ENCODE results near the gene SAMD4B.

SAMD4B gene

GRCh38 chr19:39318690-39319089 lies 23.5 kb upstream of the SAMD4B start:
- no peak for ATAC-seq (ENCODE audit: low read depth)
- no peak for TF ChIP-seq CTCF (IDR thresholded peaks at IDR 0.05; ENCODE audit: poor library complexity, severe bottlenecking)
- H3K27ac ChIP-seq (ENCODE audit: poor library complexity, severe bottlenecking), result no peak overlapping the region

GRCh38 chr19:39319098-39319891 lies 22.9 kb upstream of the SAMD4B start:
- TF ChIP-seq CTCF (IDR thresholded peaks at IDR 0.05; ENCODE audit: poor library complexity, severe bottlenecking), result no peak
- Histone ChIP-seq H3K27ac (ENCODE audit: poor library complexity, severe bottlenecking) (no peak overlapping the region), H3K27me3 (ENCODE audit: insufficient read depth, poor library complexity, severe bottlenecking) (no peaks in the 10 kb centered on the region), H3K4me3 (ENCODE audit: severe bottlenecking) (peak overlapping the region; percentile 74), H3K9me3 (ENCODE audit: severe bottlenecking) (no peaks in the 10 kb centered on the region), H3K36me3 (ENCODE audit: low read depth) (no peaks in the 10 kb centered on the region), H3K4me1 (ENCODE audit: insufficient read depth, poor library complexity, severe bottlenecking) (no peaks in the 10 kb centered on the region)
- ATAC-seq (ENCODE audit: low read depth) (no peak), DNase-seq (ENCODE audit: low spot score) (no peak)

More at GRCh38 chr19:39318690-39319089, 23.5 kb upstream of the SAMD4B start:
- no peak overlapping the region for H3K4me3 ChIP-seq (ENCODE audit: severe bottlenecking)
- no peaks in the 10 kb centered on the region for H3K4me1 ChIP-seq (ENCODE audit: insufficient read depth, poor library complexity, severe bottlenecking)
- H3K36me3 ChIP-seq (ENCODE audit: low read depth), result no peaks in the 10 kb centered on the region
- DNase-seq (ENCODE audit: low spot score), result no peak
- H3K27me3 ChIP-seq (ENCODE audit: insufficient read depth, poor library complexity, severe bottlenecking), result no peaks in the 10 kb centered on the region
- no peaks in the 10 kb centered on the region for H3K9me3 ChIP-seq (ENCODE audit: severe bottlenecking)

- H3K27ac ChIP-seq (ENCODE audit: poor library complexity, severe bottlenecking), result no peak overlapping the region
- no peaks in the 10 kb centered on the region for H3K36me3 ChIP-seq (ENCODE audit: low read depth)
- no peak for DNase-seq (ENCODE audit: low spot score)
- H3K9me3 ChIP-seq (ENCODE audit: severe bottlenecking), result no peaks in the 10 kb centered on the region
- no peak for ATAC-seq (ENCODE audit: low read depth)
- peak overlapping the region; percentile 74 for H3K4me3 ChIP-seq (ENCODE audit: severe bottlenecking)
- no peaks in the 10 kb centered on the region for H3K4me1 ChIP-seq (ENCODE audit: insufficient read depth, poor library complexity, severe bottlenecking)
- TF ChIP-seq CTCF (IDR thresholded peaks at IDR 0.05; ENCODE audit: poor library complexity, severe bottlenecking), result no peak
- H3K27me3 ChIP-seq (ENCODE audit: insufficient read depth, poor library complexity, severe bottlenecking), result no peaks in the 10 kb centered on the region
Observed at GRCh38 chr19:39319892-39320248, 22.4 kb upstream of the SAMD4B start.

- H3K36me3 ChIP-seq (ENCODE audit: low read depth), result no peaks in the 10 kb centered on the region
- no peak for ATAC-seq (ENCODE audit: low read depth)
- no peak overlapping the region for H3K4me3 ChIP-seq (ENCODE audit: severe bottlenecking)
- H3K27ac ChIP-seq (ENCODE audit: poor library complexity, severe bottlenecking), result no peak overlapping the region
- no peak for DNase-seq (ENCODE audit: low spot score)
- H3K9me3 ChIP-seq (ENCODE audit: severe bottlenecking), result no peaks in the 10 kb centered on the region
- no peak for TF ChIP-seq CTCF (IDR thresholded peaks at IDR 0.05; ENCODE audit: poor library complexity, severe bottlenecking)
- H3K27me3 ChIP-seq (ENCODE audit: insufficient read depth, poor library complexity, severe bottlenecking), result no peaks in the 10 kb centered on the region
- no peaks in the 10 kb centered on the region for H3K4me1 ChIP-seq (ENCODE audit: insufficient read depth, poor library complexity, severe bottlenecking)
Observed at GRCh38 chr19:39321117-39321831, 20.9 kb upstream of the SAMD4B start.

- no peak for TF ChIP-seq CTCF (IDR thresholded peaks at IDR 0.05; ENCODE audit: poor library complexity, severe bottlenecking)
- ATAC-seq (ENCODE audit: low read depth) (no peak), DNase-seq (ENCODE audit: low spot score) (no peak)
- H3K4me1 ChIP-seq (ENCODE audit: insufficient read depth, poor library complexity, severe bottlenecking), result no peaks in the 10 kb centered on the region
- no peaks in the 10 kb centered on the region for H3K27me3 ChIP-seq (ENCODE audit: insufficient read depth, poor library complexity, severe bottlenecking)
- no peak overlapping the region for H3K27ac ChIP-seq (ENCODE audit: poor library complexity, severe bottlenecking)
- H3K4me3 ChIP-seq (ENCODE audit: severe bottlenecking), result no peak overlapping the region
- H3K36me3 ChIP-seq (ENCODE audit: low read depth), result no peaks in the 10 kb centered on the region
- no peaks in the 10 kb centered on the region for H3K9me3 ChIP-seq (ENCODE audit: severe bottlenecking)
Observed at GRCh38 chr19:39321832-39322176, 20.4 kb upstream of the SAMD4B start.
